ENCODE results near the gene FYCO1.

FYCO1 gene

GRCh38 chr3:46025139-46025538, 29.5 kb upstream of the FYCO1 start:
- no peak for DNase-seq (ENCODE audit: low read depth in 1 of 2, low spot score in 1 of 2)
- Histone ChIP-seq H3K27me3 (ENCODE audit: insufficient read depth, poor library complexity, severe bottlenecking) (no peaks in the 10 kb centered on the region), H3K27ac (replicated peaks) (no peak overlapping the region), H3K4me3 (replicated peaks; ENCODE audit: insufficient read depth, low read length) (no peak overlapping the region)
- no peak for TF ChIP-seq REST (IDR thresholded peaks at IDR 0.05; ENCODE audit: insufficient replicate concordance, low read depth)
- no peak for TF ChIP-seq SPI1 (IDR thresholded peaks at IDR 0.05; ENCODE audit: borderline replicate concordance, low read depth)
- TF ChIP-seq POLR2AphosphoS5 (IDR thresholded peaks at IDR 0.05; ENCODE audit: low read depth), result no peak
- no peak for TF ChIP-seq GABPA (IDR thresholded peaks at IDR 0.05; ENCODE audit: low read depth)
- TF ChIP-seq CTCF (IDR thresholded peaks at IDR 0.05; ENCODE audit: insufficient read depth, low read length), result no peak

- no peak overlapping the region for H3K27ac ChIP-seq (replicated peaks)
Measured at GRCh38 chr3:46024131-46024530, 28.5 kb upstream of the FYCO1 start.

More at GRCh38 chr3:46024131-46024530, 28.5 kb upstream of the FYCO1 start:
- TF ChIP-seq GABPA (IDR thresholded peaks at IDR 0.05; ENCODE audit: low read depth) (no peak), CTCF (IDR thresholded peaks at IDR 0.05; ENCODE audit: insufficient read depth, low read length) (no peak), POLR2AphosphoS5 (IDR thresholded peaks at IDR 0.05; ENCODE audit: low read depth) (no peak), REST (IDR thresholded peaks at IDR 0.05; ENCODE audit: insufficient replicate concordance, low read depth) (no peak), SPI1 (IDR thresholded peaks at IDR 0.05; ENCODE audit: borderline replicate concordance, low read depth) (no peak)
- Histone ChIP-seq H3K4me3 (replicated peaks; ENCODE audit: insufficient read depth, low read length) (no peak overlapping the region), H3K27me3 (ENCODE audit: insufficient read depth, poor library complexity, severe bottlenecking) (no peaks in the 10 kb centered on the region)
- DNase-seq (ENCODE audit: low read depth in 1 of 2, low spot score in 1 of 2), result no peak

Data from HL-60 (cell line).